Stimulated activated CD4-positive, alpha-beta T cell treated with anti-CD3 and anti-CD28 coated beads, TNF-alpha, amount 100 ng/mL, for 1 hour (primary cell): Measurements from ENCODE around the gene NCKAP5.

Experiments
- DNase-seq, 3 donors: peaks; one replicate each; pipeline ENCODE4 v3.0.0-alpha.2; 2020; ENCODE audit warnings: low read depth in 3 of 3, low spot score in 1 of 3

The NCKAP5 gene

DNA sequence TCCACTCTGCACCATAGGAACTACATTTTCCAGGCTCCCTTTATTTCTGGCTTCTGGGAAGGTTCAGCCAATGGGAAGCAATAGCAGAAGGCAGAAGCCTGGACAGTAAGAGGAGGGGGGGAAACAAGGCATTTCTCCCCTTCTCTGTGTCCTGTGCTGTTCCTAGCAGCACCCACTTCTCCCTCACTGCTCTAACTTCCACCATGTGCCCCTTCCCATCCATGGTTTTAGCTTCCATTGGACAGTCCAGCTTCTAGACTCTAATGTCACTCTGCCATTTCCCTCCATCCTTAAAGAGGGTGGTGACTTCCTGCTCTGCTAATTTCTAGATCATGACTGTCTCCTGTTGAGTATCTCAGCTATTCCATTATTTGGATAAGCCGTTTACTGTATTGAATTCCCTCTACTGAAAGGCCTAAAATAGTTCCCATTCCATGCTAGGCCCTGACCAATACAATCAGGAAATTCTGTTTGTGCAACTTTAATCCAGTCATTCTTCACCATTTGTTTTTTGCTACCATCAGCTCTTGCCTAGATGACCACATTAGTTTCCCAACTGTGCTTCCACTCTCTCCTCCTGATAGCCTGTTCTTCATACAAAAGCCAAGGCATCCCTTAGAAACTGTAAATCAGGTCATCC, 877.5 kb downstream of the NCKAP5 start:
- DNase-seq: no peak

DNA sequence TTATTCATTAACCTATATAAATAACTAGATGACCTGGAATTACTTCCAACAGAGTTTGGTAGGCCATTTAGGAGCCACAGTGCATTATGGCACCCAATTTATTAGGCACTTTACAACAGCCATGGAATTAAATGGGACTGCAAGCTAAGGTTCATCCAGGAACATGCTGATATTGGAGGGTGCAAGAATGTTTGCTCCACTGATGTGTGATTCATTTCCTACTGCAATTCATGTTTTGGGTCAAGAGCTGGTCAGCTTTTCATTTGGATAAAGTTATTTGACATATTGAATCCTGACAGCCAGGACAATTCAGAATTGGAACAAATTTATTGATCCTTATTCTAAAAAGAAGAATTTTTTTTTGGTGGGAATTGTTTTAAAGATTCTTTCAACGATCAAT, 886.5 kb downstream of the NCKAP5 start:
- no peak for DNase-seq

DNA sequence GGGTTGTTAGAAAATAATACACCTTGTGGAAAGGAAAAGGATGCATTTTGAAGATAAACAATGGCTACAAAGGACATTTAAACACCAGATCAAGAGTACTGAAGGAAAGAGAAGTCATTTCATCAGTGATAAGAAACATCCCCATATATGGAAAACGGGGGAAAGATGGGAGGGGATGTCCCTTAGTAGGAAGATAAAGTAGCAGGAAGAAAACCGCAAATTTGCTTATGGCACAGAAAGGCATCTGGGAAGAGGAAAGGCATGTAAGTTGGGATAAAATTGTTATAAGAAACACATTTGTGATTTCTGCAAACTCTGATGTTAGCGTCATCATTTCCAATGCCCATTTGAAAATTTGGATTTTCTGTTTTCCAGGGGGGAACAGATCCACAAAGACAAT, 887.7 kb downstream of the NCKAP5 start:
- DNase-seq: no peak

DNA sequence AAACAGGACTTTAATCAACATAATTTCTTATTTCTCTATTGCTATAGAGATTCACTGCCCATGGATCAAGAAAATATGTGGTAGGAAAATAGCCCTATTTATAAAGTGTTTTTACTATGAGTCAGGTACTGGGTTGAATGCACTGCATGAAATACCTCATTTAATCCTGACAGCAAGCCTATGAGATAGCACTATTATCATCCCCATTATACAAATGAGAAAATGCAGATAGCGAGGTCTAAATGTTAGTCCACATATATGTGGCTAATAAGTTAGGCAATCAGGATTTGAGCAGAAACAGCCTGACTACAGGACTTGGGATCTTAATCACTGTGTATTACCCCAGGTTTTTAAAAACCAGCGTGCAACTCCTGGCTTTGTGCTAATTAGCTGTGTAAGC, 889.8 kb downstream of the NCKAP5 start:
- no peak for DNase-seq

DNA sequence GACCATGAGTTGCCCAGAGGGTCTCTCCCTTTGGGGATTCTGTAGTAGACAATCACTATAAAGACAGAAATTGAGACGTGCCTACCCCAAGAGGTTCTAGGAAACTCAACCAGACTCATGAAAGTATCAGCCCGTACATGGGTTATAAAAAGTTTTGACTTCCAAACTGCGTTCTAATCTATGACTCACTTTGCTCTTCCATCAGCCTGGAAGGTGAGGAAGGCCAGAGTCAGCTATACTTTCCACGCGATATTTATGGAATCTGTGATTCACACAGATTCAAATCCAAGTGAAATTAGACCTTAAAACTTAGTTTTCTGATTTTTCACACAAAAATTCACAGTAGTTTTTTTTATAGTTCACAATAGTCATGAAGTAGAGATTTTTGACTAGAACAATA, 890.6 kb downstream of the NCKAP5 start:
- DNase-seq: no peak

DNA sequence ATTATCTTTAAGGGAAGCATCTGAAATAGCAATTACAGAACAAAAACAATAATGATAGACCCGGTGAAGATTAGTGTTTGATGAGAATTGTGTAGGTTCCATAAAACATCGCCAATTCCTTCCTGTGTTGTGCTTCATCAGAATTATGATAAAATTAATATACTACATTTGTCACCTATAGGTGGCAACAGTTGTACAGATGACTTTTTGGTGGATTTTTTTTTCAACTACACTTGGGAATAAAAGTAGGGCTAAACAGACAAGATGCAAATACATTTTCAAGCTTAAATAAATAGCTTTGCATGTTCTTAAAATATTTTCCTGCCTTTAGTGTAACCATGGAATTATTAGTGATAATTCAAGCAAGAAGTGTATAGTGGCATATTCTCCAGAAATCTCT, 891.3 kb downstream of the NCKAP5 start:
- DNase-seq: no peak

DNA sequence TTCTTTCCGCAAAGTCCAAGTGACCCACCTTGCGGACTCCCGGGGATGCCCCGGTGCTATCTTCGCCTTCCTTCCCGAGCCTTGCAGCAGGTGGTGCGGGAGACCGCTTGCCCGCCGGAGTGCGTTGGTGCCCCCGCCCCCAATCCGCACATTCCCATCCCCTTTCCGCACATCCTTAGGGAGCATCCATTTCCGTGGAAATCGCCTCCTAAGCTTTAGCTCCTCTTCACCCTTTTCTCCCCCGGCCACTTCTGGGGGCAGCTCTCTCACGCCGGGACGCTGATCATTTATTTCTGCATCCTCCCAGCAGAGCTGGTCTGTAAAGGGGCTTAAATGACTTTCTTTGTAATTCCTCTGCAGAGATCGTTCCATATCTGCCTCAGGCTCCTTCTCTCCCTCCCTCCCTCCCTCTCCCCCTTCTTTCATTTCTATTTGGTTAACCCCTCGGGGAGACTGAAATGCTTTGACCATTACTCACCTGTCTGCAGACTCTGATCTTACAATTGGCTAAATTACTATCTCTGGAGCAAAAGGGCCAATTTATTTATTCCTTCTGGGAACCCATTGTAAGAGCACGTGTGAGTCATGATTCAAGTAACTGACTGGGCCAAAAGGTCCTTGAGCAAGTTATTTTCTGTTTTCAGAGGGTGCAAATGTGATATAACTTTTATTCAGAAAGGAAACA, 897.0 kb downstream of the NCKAP5 start:
- DNase-seq: no peak

DNA sequence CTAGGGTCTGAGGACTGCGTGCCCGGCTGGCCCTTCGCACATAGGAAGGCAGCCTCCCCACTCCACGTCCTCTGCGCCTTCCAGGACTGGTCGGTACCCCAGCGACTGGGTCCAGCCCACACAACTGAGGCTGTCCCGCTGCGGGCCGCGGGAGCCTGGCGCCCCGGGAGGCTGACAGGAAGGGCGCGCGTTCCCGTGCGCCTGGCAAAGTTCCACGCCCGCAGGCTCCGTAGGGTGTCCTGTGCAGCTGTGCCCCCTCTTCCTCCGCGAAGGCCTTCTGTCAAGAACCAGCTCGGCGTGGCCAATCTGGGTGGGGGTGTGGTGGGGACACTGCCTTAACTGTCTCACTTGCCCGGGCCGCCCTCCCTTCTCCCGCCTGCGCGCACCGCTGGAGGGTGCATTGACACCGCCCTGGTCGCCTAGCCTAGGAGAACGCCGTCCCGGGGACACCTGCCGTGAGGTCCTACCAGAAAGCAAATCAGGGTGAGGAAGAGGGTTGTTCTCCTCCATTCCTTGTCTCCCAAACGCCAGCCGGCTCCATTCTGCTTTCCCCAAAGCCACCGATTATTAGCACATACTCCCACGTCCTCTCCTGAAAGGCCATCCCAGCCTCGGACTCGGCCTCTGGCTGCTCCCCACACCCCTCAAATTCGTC, 897.6 kb downstream of the NCKAP5 start:
- no peak for DNase-seq

DNA sequence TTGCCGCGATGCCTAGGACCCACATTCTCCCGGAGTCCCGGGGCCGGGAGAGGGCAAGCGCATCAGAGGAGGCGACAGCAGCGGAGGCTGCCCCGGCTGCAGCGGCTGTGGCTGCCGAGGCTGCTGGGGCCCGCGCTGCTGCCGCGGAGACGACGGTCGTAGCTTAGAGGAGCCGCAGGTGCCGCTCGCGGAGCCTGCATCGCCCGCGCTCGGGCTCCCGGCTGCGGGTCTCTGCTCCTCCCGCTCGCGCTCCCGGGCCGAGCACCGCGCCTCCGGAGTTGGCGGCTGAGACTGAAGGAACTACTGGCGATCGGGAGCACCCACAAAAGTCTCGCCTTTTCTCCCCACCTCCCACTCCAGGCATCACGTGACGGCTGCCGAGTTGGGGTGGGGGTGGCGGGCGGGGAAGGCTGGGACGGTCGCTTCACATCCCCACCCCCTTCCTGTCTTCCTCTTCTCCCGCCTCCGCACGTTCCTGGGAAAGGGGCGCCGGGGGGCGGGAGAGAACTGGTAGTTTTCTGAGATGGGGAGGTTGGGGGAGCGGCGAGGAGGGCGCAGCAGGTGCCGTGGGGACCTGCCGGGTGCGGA, 898.3 kb downstream of the NCKAP5 start, which contains the start of gene LYPD1:
LYPD1 (minus strand) TSS at position 298 of the 588 bp plus-strand sequence; CDS start at position 25, 273 bp downstream.
- no peak for DNase-seq

DNA sequence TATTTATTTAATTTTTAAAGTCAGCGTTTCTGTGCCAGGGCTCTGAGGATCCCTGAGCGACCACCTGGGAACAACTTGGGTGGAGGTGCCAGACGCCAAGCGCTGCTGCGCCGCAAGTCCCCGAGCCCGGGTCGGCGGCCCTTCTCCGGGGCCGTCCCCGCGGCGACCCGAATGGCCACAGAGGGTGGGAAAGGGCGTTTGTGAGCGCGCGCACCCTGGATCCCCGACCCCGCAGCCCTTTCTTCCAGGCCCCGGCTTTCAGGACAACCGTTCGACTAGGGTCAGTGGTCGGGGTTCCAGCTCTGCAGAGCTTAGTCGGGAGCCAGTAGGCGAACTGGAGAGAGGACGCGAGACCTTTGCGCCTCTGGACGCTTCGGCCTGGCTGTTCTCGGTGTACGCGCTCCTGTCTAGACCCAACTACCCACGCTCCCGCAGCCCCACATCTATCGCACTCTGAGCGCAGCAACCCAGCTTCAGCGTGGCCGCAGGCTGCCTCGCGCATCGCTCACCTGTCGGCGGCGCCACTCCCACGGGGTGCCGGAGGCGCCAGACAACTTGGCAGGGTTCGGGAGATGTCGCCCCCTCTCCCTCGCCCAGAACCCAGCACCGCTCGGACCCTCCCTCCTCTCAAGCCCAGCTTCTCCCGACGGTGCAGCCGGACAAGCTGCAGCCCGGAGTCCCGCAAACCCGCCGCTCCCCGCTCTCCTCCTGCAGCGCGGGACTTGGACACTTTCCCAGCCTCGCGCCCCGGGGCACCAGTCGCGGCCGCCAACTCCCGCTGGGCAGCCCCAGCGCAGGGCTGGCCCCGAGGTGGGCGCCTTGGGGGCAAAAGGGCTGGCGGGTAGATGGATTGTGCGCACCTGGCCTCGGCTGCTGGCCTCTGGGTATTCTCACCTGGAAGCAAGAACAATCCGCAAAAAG, 899.0 kb downstream of the NCKAP5 start:
- no peak for DNase-seq

DNA sequence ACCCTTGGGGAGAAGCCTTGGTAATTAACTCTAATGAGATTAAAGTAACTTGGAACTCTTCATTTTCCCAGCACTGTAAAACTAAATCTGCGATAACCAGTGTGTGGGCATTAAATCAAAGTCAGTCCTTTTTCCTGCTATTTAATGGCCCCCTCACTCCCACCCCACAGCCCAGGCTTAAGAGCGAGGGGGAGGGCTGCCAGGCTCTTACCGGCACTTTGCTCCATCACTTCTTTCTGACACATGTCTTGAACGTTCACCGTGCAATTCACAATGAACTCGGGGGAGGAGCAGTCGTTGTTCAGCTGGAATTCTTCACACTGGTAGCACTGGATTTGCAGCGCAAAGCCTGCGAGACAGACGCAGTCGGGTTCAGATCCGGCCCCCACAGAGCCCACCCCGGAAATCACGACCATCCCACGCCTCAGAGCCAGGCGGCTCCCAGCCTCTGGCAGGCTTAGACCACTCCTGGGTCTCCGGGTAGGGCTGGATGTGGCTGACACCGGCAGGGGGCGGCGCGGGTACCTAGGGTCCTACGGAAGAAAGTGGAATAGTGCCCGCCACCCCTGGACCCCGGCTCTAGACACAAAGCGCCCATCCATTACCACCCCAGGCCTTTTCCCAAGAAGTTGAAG, 900.0 kb downstream of the NCKAP5 start:
- no peak for DNase-seq

DNA sequence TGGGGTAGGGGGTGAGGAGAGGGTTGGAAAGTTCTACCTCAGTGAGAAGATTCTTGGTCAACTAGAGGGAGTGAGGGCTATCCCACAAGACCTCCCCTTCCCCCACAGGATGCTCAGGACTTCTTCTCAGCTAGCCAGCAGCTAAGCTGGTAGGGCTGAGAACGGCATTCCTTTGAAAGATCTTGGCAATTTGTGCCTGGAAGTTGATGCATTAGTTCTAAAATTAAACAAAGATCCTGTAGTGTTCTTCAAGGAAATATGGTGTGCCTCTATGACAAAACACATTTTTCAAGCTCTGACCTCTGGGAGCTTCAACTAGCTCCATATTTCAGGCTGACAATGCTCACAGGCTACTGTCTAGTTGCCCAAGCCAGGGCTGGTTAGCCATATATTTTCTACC, 900.6 kb downstream of the NCKAP5 start:
- DNase-seq: no peak

DNA sequence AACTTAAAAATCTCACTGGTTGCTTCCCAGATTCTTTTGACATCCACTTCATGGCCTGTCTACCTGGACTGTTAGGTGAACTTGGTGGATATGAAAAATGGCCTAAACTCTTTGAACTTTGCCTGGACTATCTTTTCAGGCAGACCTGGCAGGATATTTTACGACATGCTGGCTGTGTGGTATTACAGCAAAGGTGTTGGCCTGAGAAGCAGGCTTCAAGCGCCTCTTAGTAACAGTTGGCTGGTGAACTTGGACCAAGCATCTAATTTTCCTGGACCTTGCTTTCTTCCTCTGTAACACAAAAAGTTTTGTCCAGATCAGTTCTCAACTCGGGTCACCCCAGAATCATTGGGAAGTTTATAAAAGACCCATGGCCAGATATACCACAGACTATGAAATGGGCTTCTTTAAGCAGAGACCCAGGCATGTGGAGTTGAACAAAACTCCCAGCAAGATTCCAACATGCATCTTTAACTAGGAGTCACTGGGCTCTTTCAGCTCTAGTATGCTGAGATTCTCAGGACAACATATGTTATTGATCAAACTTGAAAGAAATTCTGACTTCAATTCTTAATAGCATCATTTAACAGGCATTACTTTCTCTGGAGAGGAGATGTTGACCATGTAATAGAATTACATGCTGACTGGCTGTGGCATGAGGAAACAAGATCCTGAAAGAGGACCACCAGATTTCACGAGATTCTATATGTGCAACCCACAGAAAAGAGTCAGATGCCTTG, 902.7 kb downstream of the NCKAP5 start:
- no peak for DNase-seq

DNA sequence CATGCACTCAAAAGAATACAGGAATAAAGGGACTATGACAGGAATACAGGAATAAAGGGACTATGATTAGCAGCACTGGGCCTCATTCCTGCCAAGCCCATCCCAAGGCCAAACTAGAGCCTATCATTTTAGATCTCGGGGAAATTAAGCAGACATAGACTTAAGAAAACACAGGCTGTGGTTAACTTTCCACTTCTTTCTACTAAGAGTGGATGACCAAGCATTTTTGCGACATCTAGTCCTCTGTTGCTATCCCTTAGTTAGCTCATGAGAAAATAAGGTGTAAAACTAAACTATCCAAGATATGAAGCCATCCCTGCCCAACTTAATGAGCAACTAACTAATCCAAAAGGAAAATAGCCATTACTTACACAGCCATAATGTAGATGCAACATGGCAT, 904.2 kb downstream of the NCKAP5 start:
- no peak for DNase-seq

DNA sequence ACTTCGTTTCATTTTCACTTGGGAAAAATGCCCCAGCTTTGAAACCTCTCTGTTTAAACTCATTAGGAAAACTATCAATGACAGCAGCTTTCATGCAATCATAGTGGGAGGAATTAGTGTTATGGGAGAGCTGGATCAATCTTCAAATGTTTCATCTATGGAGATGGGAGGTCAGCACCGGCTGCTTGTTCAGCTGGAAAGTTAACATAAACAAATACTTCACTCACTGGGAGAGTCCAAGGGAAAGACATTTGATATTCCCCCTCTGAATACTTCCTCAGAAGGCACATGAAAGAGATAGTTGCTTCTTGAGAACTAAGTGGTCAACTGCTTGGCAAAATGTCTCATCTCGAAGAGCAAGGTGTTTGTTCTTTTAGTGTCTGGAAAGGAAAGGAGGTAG, 905.5 kb downstream of the NCKAP5 start:
- no peak for DNase-seq

DNA sequence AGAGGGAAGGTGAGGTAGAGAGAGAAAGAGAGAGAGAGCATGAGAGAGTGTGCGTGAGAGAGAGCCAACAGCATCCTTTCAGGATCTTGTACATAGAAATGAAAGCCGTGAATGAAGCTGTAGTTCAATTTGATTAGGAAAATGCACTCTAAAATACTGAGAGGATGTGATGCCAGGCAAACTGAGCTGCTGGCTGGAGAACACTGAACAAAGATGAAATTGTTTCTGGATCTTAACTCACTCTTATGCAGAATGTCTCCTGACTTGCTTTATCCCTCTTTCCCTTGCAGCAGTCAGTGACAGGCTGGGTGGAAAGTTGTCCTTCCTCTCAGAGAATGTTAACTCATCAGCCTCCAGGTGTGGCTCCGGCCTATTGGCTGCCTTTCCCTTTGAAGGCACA, 908.9 kb downstream of the NCKAP5 start:
- no peak for DNase-seq

DNA sequence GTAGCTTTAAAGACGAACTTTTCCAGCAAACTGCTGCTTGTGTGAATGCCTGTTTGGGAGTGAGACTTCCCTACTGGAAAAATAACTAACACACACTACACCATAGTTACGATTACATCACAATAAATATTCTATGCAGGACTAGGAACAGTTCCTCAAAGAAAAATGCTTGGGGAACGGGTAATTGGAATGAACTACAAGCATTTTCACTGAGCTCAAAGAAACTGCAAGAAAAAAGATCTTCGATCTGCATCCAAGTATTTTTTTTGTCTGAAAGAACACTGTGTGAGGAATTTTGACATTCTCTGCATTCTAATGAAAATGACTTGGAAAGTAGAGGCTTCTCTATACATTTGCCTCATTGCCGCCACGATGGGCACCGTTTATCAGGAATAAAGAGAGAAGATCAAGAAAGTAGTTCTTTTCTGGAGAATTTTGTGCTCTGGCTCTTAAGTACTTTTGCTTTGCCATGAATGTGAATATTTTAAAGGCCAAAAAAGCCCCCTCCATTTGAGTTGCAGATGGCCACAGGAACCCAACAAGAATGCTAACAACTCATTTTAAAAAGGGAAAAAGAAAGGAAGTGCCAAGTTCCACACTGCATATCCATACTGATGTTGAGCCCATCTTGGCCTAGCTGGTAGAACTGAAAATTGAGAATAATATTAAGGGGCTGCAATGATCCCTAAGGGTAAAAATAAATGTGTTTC, 911.8 kb downstream of the NCKAP5 start:
- DNase-seq: no peak

DNA sequence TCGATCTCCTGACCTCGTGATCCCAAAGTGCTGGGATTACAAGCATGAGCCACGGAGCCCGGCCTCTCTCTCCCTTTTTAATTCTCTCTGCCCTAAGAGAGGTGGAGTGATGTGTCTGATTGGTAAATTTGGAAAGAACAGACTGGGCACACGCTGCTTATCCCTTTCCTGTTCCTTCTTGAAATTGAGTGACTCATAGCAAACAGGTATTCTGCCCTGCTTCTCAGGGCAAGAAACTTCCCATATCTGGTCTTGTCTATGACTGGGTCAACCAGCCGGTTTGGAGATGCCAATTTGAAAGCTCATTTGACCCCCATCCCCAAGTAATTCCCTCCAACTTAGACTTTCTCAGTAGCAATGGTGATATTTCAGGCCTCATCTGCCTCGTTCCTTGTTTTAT, 913.3 kb downstream of the NCKAP5 start:
- no peak for DNase-seq

DNA sequence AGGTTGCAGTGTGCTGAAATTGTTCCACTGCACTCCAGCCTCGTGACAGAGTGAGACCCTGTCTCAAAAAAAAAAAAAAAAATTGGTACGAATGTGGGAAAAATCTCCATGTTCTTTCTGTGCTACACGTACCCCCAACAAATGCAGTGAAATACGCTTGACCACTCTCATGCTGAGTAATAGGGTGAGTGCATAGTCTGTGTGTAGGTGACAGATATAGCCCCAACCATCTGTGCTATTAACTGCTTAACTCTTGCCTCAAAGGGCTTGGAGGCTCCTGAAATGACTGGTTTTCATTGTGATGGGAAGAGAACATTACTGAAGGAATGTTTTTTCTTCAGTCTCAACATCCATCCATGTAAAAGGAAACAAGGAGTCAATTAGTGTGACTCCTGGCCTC, 913.9 kb downstream of the NCKAP5 start:
- no peak for DNase-seq
